Fibroblast of upper back skin (primary cell): ENCODE data around the gene MAML3.
A peak's percentile ranks its signal among the peaks of the same experiment; 100 is the strongest.

Experiments used
- DNase-seq: peaks from one replicate; pipeline ENCODE4 v3.0.0-alpha.2; 2013

Gene MAML3

GRCh38 chr4:139916041-139916440, 237.9 kb downstream of the MAML3 start:
- peak; percentile 54 for DNase-seq

GRCh38 chr4:139915037-139915436, 238.9 kb downstream of the MAML3 start:
- no peak for DNase-seq

- DNase-seq = peak; percentile 83
Observed at GRCh38 chr4:139913995-139914598, 239.9 kb downstream of the MAML3 start.

- DNase-seq = no peak
Observed at GRCh38 chr4:139913398-139913990, 240.5 kb downstream of the MAML3 start.

- peak; percentile 49 for DNase-seq
Observed at GRCh38 chr4:139912445-139912844, 241.5 kb downstream of the MAML3 start.

GRCh38 chr4:139910106-139910505, 243.9 kb downstream of the MAML3 start:
- DNase-seq = no peak

- DNase-seq = no peak
Observed at GRCh38 chr4:139908636-139909437, 245.1 kb downstream of the MAML3 start.

- DNase-seq = no peak
Observed at GRCh38 chr4:139907001-139907809, 246.8 kb downstream of the MAML3 start.

- DNase-seq = no peak
Observed at GRCh38 chr4:139905489-139905888, 248.5 kb downstream of the MAML3 start.

GRCh38 chr4:139904406-139904805, 249.6 kb downstream of the MAML3 start:
- DNase-seq = no peak

- no peak for DNase-seq
Observed at GRCh38 chr4:139903845-139904244, 250.1 kb downstream of the MAML3 start.

GRCh38 chr4:139902321-139903320, 251.4 kb downstream of the MAML3 start:
- DNase-seq = peak; percentile 39

GRCh38 chr4:139901531-139902320, 252.3 kb downstream of the MAML3 start:
- peak; percentile 49 for DNase-seq

- DNase-seq = peak; percentile 28
Observed at GRCh38 chr4:139900964-139901376, 253.0 kb downstream of the MAML3 start.

GRCh38 chr4:139899346-139899745, 254.6 kb downstream of the MAML3 start:
- DNase-seq = no peak

- no peak for DNase-seq
Observed at GRCh38 chr4:139898293-139898692, 255.7 kb downstream of the MAML3 start.

- DNase-seq = no peak
Observed at GRCh38 chr4:139896091-139896604, 257.8 kb downstream of the MAML3 start.

GRCh38 chr4:139893801-139894200, 260.2 kb downstream of the MAML3 start:
- DNase-seq = no peak

- no peak for DNase-seq
Observed at GRCh38 chr4:139892973-139893736, 260.8 kb downstream of the MAML3 start.

GRCh38 chr4:139890816-139891215, 263.2 kb downstream of the MAML3 start:
- peak; percentile 67 for DNase-seq
